GM08714 (cell line): ENCODE results near the gene CCDC3.
"Not testable (repeated sequence)": the region's sequence is repeated elsewhere in the genome, so short reads cannot be mapped to it uniquely, and the experiment has no call there.

Source experiments
- H3K4me3 ChIP-seq: fragments of 200-500 bp; sonication (Bioruptor generic); 2 replicates; pipeline ENCODE4 v1.5.1; 2014; ENCODE audit warnings: mild to moderate bottlenecking, low read length, inconsistent platforms
- ZNF274 ChIP-seq: IDR thresholded peaks from 2 replicates; pipeline ENCODE4 v1.6.1; 2012; ENCODE audit warnings: mild to moderate bottlenecking, low read depth, low read length

The CCDC3 gene

GRCh38 chr10:13001041-13001886 lies at the start of gene CCDC3:
Gene CCDC3, minus strand, starts transcription at chr10:13001713. Its CDS starts 143 bp downstream, at chr10:13001570.
- no peak for TF ChIP-seq ZNF274
- H3K4me3 ChIP-seq = no peak within 1 kb of the TSS

GRCh38 chr10:13051126-13051694 lies 49.7 kb upstream of the CCDC3 start:
- no peak for TF ChIP-seq ZNF274
- no peak overlapping the region for H3K4me3 ChIP-seq

- H3K4me3 ChIP-seq = no peak overlapping the region
- no peak for TF ChIP-seq ZNF274
These were observed 48.4 kb upstream of the CCDC3 start for GRCh38 chr10:13049774-13050420.

- no peak for TF ChIP-seq ZNF274
- no peak overlapping the region for H3K4me3 ChIP-seq
These were observed 47.2 kb upstream of the CCDC3 start for GRCh38 chr10:13048762-13049161.

DNA sequence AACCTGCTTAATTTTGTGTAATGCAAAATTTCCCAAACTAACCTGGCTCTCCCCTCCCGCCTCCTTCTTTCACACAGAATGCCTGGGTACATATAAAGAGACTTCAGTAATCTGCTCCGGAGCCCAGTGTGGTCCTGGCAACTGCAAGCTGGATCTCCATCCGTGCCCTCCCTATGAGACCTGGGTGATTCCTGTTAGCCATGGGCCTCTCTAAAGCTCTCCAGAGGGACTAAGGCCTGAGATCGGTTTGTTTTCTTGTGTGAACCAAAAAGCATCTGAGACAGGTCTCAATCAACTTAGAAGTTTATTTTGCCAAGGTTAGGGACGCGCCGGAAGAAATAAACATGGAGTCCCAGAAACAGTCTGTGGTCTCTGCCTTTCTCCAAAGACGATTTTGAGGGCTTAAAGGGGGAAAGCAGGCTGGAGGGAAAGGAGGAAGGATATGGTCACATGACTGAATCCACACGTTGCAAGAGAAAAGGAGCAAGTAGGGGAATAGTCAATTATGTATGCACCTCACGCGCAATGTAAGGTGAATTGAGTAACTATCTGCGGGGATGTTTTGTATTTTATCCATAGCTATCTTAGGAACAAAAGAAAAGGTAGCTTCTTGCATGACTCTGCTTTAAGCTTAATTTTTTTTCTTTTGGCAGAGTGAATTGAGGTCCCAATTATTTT lies 46.2 kb upstream of the CCDC3 start:
- TF ChIP-seq ZNF274 = no peak
- H3K4me3 ChIP-seq = no peak overlapping the region

DNA sequence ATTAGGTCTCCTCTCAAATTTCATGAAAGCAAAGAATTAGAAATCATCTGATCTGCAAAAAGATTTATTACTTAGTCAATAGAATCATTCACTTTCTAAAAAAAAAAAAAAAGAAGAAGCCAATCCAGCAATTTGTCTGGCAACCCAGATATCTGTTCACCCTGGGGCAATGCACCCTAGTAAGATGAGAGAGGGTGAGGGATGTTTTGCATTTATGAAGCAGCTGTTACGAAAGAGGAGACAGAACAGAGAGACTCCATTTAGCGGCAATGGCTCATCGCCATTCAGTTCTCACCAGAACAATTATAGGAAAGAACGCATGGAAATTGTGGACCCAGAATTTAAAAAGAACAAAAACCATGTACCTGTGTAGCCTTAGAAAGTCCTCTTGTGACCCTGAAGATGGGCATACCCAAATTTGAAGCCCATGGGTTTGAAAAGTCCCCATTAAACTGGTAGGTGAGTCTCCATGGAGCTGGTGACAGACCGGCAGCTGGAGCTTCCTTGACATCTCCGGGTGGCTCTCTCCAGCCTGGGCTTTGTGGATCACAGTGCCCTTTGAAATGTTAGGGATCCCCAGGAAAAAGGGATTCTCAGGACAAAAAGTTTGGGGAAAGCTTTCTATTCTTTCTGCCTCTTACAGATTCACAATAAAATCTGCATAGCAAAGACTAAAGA lies 45.5 kb upstream of the CCDC3 start:
- TF ChIP-seq ZNF274 = no peak
- no peak overlapping the region for H3K4me3 ChIP-seq

DNA sequence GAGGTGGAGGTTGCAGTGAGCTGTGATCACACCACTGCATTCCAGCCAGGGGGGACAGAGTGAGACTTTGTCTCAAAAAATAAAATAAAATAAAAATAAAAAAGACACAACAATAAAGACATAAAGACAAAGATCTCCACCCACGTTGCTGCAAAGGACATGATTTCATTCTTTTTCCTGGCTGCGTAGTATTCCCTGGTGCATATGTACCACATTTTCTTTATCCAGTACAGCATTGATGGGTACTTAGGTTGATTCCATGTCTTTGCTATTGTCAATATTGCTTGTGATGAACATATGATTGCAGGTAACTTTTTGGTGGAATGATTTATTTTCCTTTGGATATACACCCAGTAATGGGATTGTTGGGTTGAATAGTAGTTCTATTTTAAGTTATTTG lies 42.0 kb upstream of the CCDC3 start:
- no peak overlapping the region for H3K4me3 ChIP-seq
- no peak for TF ChIP-seq ZNF274

DNA sequence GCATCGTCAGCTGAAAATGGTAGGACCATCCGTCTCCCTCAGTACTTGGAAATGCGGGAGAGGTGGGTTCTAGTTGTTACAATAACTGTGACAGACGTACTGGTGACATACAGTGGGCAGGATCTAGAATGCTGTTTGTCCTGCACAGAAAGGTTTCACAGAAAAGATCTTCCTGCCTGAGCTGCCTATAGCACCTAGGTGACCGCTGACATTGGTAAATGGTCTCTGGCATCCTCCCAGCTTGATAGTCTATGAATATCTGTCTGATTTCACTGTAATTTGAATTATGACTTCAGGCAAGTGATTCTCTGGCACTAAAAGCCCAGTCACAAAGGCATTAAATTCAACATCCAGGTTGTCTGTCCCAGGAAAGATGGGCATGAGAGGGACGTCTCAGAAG lies 38.2 kb upstream of the CCDC3 start:
- no peak for TF ChIP-seq ZNF274
- H3K4me3 ChIP-seq = no peak overlapping the region

- TF ChIP-seq ZNF274 = no peak
- no peak overlapping the region for H3K4me3 ChIP-seq
These were observed 36.9 kb upstream of the CCDC3 start for GRCh38 chr10:13038391-13038790.

DNA sequence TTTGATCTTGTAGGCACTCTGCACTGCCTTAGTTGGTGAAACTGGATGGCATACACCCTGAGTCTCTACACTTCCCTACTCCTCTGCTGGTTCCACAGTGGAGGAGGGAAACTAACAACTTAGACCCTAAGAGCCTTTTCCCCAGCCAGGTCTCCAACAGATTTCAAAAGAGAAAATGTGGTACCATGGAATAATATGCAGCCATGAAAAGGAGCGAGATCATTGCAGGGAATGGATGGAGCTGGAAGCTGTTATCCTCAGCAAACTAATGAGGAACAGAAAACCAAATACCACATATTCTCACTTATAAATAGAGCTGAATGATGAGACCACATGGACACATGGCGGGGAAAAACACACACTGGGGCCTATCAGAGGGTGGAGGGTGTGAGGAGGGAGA lies 36.3 kb upstream of the CCDC3 start:
- H3K4me3 ChIP-seq = no peak overlapping the region
- TF ChIP-seq ZNF274 = no peak

DNA sequence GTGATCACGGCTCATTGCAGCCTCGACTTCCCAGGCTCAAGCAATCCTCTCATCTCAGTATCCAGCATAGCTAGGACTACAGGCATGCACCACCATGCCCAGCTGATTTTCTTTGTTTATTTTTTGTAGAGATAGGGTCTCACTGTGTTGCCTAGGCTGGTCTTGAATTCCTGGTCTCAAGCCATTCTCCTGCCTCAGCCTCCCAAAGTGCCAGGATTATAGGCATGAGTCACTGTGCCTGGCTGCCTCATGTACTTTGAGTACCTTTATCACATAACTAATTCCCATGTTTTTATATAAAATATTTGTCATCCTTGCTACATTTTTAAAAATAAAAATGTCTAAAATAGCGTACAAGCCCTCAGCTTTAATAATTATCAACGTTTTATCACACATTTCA lies 35.3 kb upstream of the CCDC3 start:
- H3K4me3 ChIP-seq = no peak overlapping the region
- TF ChIP-seq ZNF274 = no peak

GRCh38 chr10:13035731-13036130 lies 34.2 kb upstream of the CCDC3 start:
- not testable (repeated sequence) for H3K4me3 ChIP-seq

DNA sequence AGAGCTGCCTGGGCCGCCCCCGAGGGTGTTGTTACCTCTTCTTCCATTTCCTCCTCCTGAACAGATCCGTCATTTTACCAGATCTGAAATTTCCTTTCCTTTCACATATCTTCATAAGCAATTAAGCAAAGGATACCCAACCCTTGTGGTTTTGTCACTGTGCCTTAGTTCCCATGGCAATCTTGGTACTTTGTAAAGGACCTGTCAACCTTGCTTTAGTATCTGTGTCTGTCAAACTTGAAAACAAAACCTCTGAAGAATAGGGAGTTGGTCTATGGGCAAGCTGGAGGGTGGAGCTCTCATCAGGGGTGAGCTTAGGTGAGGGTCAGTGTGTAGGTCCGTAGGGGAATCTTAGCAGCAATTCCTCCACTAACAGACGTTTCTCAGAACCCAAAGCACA lies 25.4 kb upstream of the CCDC3 start:
- no peak for TF ChIP-seq ZNF274

DNA sequence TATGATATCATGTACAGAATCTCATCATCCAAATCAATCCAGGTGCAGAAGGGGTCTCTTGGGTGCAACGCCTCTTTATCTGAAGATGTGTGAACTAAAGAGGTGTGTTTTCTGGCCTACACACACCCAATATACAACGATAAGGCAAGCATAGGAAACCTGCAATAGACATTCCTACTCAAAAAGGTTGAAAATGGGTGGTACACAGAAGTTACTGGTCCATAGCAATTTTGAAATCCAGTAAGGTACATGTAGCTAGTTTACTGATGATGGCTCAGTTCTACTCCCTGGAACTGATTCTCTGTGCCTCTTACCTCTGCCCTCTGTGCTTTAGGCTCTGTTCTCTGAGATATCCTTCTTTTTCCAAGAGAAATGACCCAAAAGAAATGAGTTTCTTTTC lies 22.2 kb upstream of the CCDC3 start:
- no peak for TF ChIP-seq ZNF274
- H3K4me3 ChIP-seq = no peak overlapping the region

More for the DNA sequence above, 25.4 kb upstream of the CCDC3 start:
- no peak overlapping the region for H3K4me3 ChIP-seq

- no peak overlapping the region for H3K4me3 ChIP-seq
- TF ChIP-seq ZNF274 = no peak
These were observed 17.8 kb upstream of the CCDC3 start for GRCh38 chr10:13019280-13019679.
